H1 (cell line): ENCODE data around the gene KCNN4. TPM values are rescaled to one million over a fixed set of nuclear protein-coding genes. Genes with fewer than 3 reads are reported as not detected.

Experiments used
- ATF2 ChIP-seq: IDR thresholded peaks from 2 replicates; pipeline ENCODE4 v1.6.1; 2012; ENCODE audit warnings: low read length, inconsistent platforms
- CHD1 ChIP-seq: IDR thresholded peaks from 2 replicates; pipeline ENCODE4 v1.6.1; 2012; ENCODE audit warnings: low read depth, low read length, improper control_type of control experiment
- CHD2 ChIP-seq: IDR thresholded peaks from 2 replicates; pipeline ENCODE4 v1.6.1; 2012; ENCODE audit warnings: low read length, improper control_type of control experiment
- CHD7 ChIP-seq: fragments of 300-600 bp; sonication (generic); IDR thresholded peaks from 2 replicates; pipeline ENCODE4 v1.7.1; 2012; ENCODE audit warnings: low read length, moderate library complexity, mild to moderate bottlenecking, inconsistent platforms; ENCODE audit not compliant: insufficient replicate concordance
- NANOG ChIP-seq: IDR thresholded peaks from 2 replicates; pipeline ENCODE4 v1.6.1; 2011; ENCODE audit warnings: low read length, low read depth, mild to moderate bottlenecking, inconsistent platforms; ENCODE audit not compliant: insufficient read depth, poor library complexity, severe bottlenecking
- PHF8 ChIP-seq: fragments of 200-600 bp; sonication (generic); conservative IDR thresholded peaks from 2 replicates; pipeline ENCODE4 v1.7.1; 2012; ENCODE audit warnings: low read depth, mild to moderate bottlenecking, inconsistent platforms, low read length, moderate library complexity
- RBBP5 ChIP-seq: IDR thresholded peaks from 2 replicates; pipeline ENCODE4 v1.7.1; 2012; ENCODE audit warnings: low read depth, mild to moderate bottlenecking, inconsistent platforms, low read length, moderate library complexity, borderline replicate concordance
- SIN3A ChIP-seq, 2 experiments: IDR thresholded peaks in 1 of 2; conservative IDR thresholded peaks in 1 of 2; 2 replicates each; pipeline ENCODE4 v1.6.1; 2011 to 2012; ENCODE audit warnings: low read length in 2 of 2, improper control_type of control experiment in 1 of 2, low read depth in 1 of 2, mild to moderate bottlenecking in 1 of 2
- polyA plus RNA-seq, 7 experiments: library from polyadenylated mRNA; depleted of rRNA in 3 of 7; stranded (reverse) in 5 of 7; unstranded in 2 of 7; fragments of >200 nt in 5 of 7; fragments of 200-250 nt in 2 of 7; gene quantifications; 1 replicate in 5 of 7; 2 replicates in 1 of 7; 4 replicates in 1 of 7; pipeline versions ENCODE4 v1.2.1 to v1.2.3, GENCODE V29; 2011 to 2013; ENCODE audit warnings: missing spikeins in 2 of 7, mixed read lengths in 2 of 7
- total RNA-seq: library from RNA; stranded (reverse); fragmentation: NEBNext Ultra II Directional; extraction: Animal tissue kit (Norgen Biotek cat#: 25700); gene quantifications from 2 replicates; pipeline ENCODE4 v1.2.1, GENCODE V29; 2021

Gene KCNN4
- total and polyA plus RNA-seq, 2 of the 8 experiments (the other 6 are each of a cell fraction or from before 2014, with no cell fraction given): 0.78 to 1.5 TPM

- TF ChIP-seq CHD7 (no peak), CHD1 (no peak), NANOG (no peak), RBBP5 (no peak), PHF8 (no peak), ATF2 (no peak), CHD2 (no peak), SIN3A (conservative IDR thresholded peaks at IDR 0.05 in 1 of 2, IDR thresholded peaks at IDR 0.05 in 1 of 2; ENCODE audit: low read depth in 1 of 2, low read length in 2 of 2) (no peak)
- TF ChIP-seq, all 59 proteins: peak for 0
These were observed 1.5 kb upstream of the KCNN4 start (continued) for GRCh38 chr19:43782311-43782660.
